ENCODE results near the gene HS3ST4.

HS3ST4 gene

GRCh38 chr16:25959221-25959620 lies 267.5 kb downstream of the HS3ST4 start:
- no peak overlapping the region for H3K27ac ChIP-seq (ENCODE audit: low read depth, low read length)
- H3K4me3 ChIP-seq (ENCODE audit: low read depth in 1 of 2, low read length in 2 of 2), result no peak overlapping the region
- H3K9ac ChIP-seq (ENCODE audit: low read depth in 1 of 2, low read length in 2 of 2), result no peak overlapping the region
- H3K36me3 ChIP-seq (ENCODE audit: control insufficient read depth in 1 of 2, insufficient read depth in 2 of 2, low read length in 2 of 2), result no peaks in the 10 kb centered on the region
- peaks cover 0 to 3% of the 10 kb centered on the region in 2 donors for H3K9me3 ChIP-seq (ENCODE audit: control insufficient read depth in 1 of 2, low read length in 2 of 2)
- H3K4me1 ChIP-seq (ENCODE audit: control insufficient read depth in 1 of 2, insufficient read depth in 2 of 2, low read length in 2 of 2), result no peaks in the 10 kb centered on the region
- H3K27me3 ChIP-seq (ENCODE audit: control insufficient read depth in 1 of 2, insufficient read depth in 2 of 2, low read length in 2 of 2), result no peaks in the 10 kb centered on the region

DNA sequence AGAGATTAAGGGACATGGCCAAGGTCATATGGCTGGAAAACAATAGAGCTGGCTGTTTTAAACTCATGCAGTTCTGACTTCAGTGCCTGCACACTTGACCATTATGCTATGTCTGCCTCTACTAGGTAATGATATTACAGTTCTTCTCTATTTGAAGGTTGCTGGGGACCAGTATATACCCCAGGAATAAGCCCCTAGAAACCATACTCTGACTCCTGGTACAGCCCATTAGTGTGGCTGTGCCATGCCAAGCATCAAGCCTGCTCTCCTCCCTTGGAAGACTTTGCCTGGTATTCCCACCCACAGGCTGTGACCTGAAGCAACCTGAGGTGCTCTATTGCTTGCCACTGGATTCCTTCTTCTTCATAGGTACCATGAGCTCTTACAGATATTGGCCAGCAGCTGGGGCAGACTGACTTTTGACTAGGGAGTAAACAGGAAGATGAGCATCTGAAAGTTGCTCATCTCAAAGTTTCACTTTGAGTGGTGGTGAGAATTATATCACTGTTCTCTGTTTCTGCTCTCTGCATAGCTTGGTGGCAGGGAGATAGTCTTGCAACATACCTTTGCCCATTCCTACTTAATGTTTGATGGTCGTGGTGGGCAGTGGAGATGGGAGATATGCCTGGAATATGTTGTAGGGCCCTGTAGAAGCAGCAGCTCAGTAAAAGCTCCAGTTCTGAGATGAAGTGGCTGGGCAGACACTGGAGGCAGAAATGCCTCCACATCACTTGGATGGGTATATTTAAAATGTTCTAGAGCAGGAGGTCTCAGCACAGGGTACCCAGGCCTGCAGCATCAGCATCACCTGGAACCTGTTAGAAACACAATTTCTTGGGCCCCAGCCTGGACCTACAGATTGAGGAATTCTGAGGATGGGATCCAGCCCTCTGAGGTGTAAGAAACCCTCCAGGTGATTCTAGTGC lies 274.7 kb downstream of the HS3ST4 start:
- Histone ChIP-seq H3K36me3 (ENCODE audit: control insufficient read depth in 1 of 2, insufficient read depth in 2 of 2, low read length in 2 of 2) (no peaks in the 10 kb centered on the region), H3K9ac (ENCODE audit: low read depth in 1 of 2, low read length in 2 of 2) (no peak overlapping the region), H3K4me3 (ENCODE audit: low read depth in 1 of 2, low read length in 2 of 2) (no peak overlapping the region), H3K27ac (ENCODE audit: low read depth, low read length) (no peak overlapping the region), H3K9me3 (ENCODE audit: control insufficient read depth in 1 of 2, low read length in 2 of 2) (no peaks in the 10 kb centered on the region), H3K27me3 (ENCODE audit: control insufficient read depth in 1 of 2, insufficient read depth in 2 of 2, low read length in 2 of 2) (no peaks in the 10 kb centered on the region), H3K4me1 (ENCODE audit: control insufficient read depth in 1 of 2, insufficient read depth in 2 of 2, low read length in 2 of 2) (no peaks in the 10 kb centered on the region)

GRCh38 chr16:25977121-25977520 lies 285.4 kb downstream of the HS3ST4 start:
- Histone ChIP-seq H3K36me3 (ENCODE audit: control insufficient read depth in 1 of 2, insufficient read depth in 2 of 2, low read length in 2 of 2) (no peaks in the 10 kb centered on the region), H3K4me1 (ENCODE audit: control insufficient read depth in 1 of 2, insufficient read depth in 2 of 2, low read length in 2 of 2) (no peaks in the 10 kb centered on the region), H3K9ac (ENCODE audit: low read depth in 1 of 2, low read length in 2 of 2) (no peak overlapping the region), H3K9me3 (ENCODE audit: control insufficient read depth in 1 of 2, low read length in 2 of 2) (peaks cover 0 to 7% of the 10 kb centered on the region in 2 donors), H3K27me3 (ENCODE audit: control insufficient read depth in 1 of 2, insufficient read depth in 2 of 2, low read length in 2 of 2) (no peaks in the 10 kb centered on the region), H3K27ac (ENCODE audit: low read depth, low read length) (no peak overlapping the region), H3K4me3 (ENCODE audit: low read depth in 1 of 2, low read length in 2 of 2) (no peak overlapping the region)

DNA sequence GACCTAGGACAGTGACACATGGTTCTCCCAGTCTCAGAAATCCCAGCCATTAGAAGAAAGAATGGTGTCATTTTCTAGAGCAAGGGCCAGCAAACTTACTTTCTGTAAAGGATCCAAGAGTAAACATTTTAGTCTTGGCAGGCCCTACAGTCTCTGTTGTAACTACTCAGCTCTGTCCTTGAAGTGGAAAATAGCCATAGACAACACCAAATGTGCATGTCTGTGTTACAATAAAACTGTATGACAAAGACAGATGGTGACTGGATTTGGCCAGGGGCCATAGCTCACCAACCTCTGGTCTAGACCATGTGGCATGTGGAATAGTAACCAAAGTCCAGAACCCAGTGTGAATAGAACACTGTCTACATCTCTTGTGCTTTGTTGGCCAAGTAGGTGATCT lies 286.5 kb downstream of the HS3ST4 start:
- no peak overlapping the region for H3K4me3 ChIP-seq (ENCODE audit: low read depth in 1 of 2, low read length in 2 of 2)
- H3K9me3 ChIP-seq (ENCODE audit: control insufficient read depth in 1 of 2, low read length in 2 of 2), result peaks cover 0 to 7% of the 10 kb centered on the region in 2 donors
- H3K27ac ChIP-seq (ENCODE audit: low read depth, low read length), result no peak overlapping the region
- no peaks in the 10 kb centered on the region for H3K36me3 ChIP-seq (ENCODE audit: control insufficient read depth in 1 of 2, insufficient read depth in 2 of 2, low read length in 2 of 2)
- no peak overlapping the region for H3K9ac ChIP-seq (ENCODE audit: low read depth in 1 of 2, low read length in 2 of 2)
- no peaks in the 10 kb centered on the region for H3K27me3 ChIP-seq (ENCODE audit: control insufficient read depth in 1 of 2, insufficient read depth in 2 of 2, low read length in 2 of 2)
- H3K4me1 ChIP-seq (ENCODE audit: control insufficient read depth in 1 of 2, insufficient read depth in 2 of 2, low read length in 2 of 2), result no peaks in the 10 kb centered on the region

DNA sequence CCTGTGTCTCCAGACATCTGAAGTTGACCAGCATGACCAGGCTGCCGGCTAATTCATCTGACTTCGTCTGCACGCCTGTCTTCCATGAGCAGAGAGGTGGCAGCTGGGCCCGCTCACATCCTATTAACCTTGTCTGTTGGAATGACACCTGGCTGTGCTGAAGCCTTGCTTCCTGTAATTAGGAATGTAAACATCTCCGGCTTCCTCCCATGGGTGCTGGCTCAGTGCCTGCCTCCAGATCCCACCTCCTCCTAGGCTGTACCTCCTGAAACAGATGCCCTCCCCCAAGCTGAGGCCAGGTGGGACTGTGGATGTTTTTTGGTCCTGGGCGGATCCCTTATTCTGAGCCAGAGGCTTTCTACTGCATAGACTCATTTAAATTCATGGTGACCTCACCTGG lies 296.3 kb downstream of the HS3ST4 start:
- Histone ChIP-seq H3K36me3 (ENCODE audit: control insufficient read depth in 1 of 2, insufficient read depth in 2 of 2, low read length in 2 of 2) (no peaks in the 10 kb centered on the region), H3K27ac (ENCODE audit: low read depth, low read length) (no peak overlapping the region), H3K4me3 (ENCODE audit: low read depth in 1 of 2, low read length in 2 of 2) (no peak overlapping the region), H3K9ac (ENCODE audit: low read depth in 1 of 2, low read length in 2 of 2) (no peak overlapping the region), H3K27me3 (ENCODE audit: control insufficient read depth in 1 of 2, insufficient read depth in 2 of 2, low read length in 2 of 2) (no peaks in the 10 kb centered on the region), H3K4me1 (ENCODE audit: control insufficient read depth in 1 of 2, insufficient read depth in 2 of 2, low read length in 2 of 2) (no peaks in the 10 kb centered on the region), H3K9me3 (ENCODE audit: control insufficient read depth in 1 of 2, low read length in 2 of 2) (peaks cover 0 to 5% of the 10 kb centered on the region in 2 donors)

DNA sequence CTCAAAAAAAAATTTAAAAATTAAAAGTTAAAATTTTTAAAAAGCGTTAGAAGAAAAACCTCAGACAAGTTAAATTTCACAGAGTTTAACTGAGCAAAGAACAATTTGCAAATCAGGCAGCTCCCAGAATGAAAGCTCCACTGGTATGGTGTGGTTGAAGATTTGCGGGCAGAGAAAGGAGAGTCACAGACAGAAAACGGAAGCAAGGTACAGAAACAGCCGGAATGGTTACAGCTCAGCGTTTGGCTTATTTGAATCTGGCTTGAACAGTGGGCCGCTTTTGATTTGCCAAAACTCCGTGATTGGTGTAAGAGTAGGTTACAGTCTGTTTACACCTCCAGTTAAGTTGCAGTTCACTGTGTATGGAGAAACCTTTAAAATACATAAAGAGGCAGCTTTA lies 297.1 kb downstream of the HS3ST4 start:
- H3K4me3 ChIP-seq (ENCODE audit: low read depth in 1 of 2, low read length in 2 of 2), result no peak overlapping the region
- H3K27me3 ChIP-seq (ENCODE audit: control insufficient read depth in 1 of 2, insufficient read depth in 2 of 2, low read length in 2 of 2), result no peaks in the 10 kb centered on the region
- no peak overlapping the region for H3K27ac ChIP-seq (ENCODE audit: low read depth, low read length)
- peaks cover 0 to 5% of the 10 kb centered on the region in 2 donors for H3K9me3 ChIP-seq (ENCODE audit: control insufficient read depth in 1 of 2, low read length in 2 of 2)
- no peaks in the 10 kb centered on the region for H3K4me1 ChIP-seq (ENCODE audit: control insufficient read depth in 1 of 2, insufficient read depth in 2 of 2, low read length in 2 of 2)
- H3K36me3 ChIP-seq (ENCODE audit: control insufficient read depth in 1 of 2, insufficient read depth in 2 of 2, low read length in 2 of 2), result no peaks in the 10 kb centered on the region
- no peak overlapping the region for H3K9ac ChIP-seq (ENCODE audit: low read depth in 1 of 2, low read length in 2 of 2)

GRCh38 chr16:25996052-25996451 lies 304.3 kb downstream of the HS3ST4 start:
- no peaks in the 10 kb centered on the region for H3K4me1 ChIP-seq (ENCODE audit: control insufficient read depth in 1 of 2, insufficient read depth in 2 of 2, low read length in 2 of 2)
- H3K27ac ChIP-seq (ENCODE audit: low read depth, low read length), result no peak overlapping the region
- no peaks in the 10 kb centered on the region for H3K36me3 ChIP-seq (ENCODE audit: control insufficient read depth in 1 of 2, insufficient read depth in 2 of 2, low read length in 2 of 2)
- no peaks in the 10 kb centered on the region for H3K9me3 ChIP-seq (ENCODE audit: control insufficient read depth in 1 of 2, low read length in 2 of 2)
- H3K4me3 ChIP-seq (ENCODE audit: low read depth in 1 of 2, low read length in 2 of 2), result no peak overlapping the region
- H3K9ac ChIP-seq (ENCODE audit: low read depth in 1 of 2, low read length in 2 of 2), result no peak overlapping the region
- no peaks in the 10 kb centered on the region for H3K27me3 ChIP-seq (ENCODE audit: control insufficient read depth in 1 of 2, insufficient read depth in 2 of 2, low read length in 2 of 2)

DNA sequence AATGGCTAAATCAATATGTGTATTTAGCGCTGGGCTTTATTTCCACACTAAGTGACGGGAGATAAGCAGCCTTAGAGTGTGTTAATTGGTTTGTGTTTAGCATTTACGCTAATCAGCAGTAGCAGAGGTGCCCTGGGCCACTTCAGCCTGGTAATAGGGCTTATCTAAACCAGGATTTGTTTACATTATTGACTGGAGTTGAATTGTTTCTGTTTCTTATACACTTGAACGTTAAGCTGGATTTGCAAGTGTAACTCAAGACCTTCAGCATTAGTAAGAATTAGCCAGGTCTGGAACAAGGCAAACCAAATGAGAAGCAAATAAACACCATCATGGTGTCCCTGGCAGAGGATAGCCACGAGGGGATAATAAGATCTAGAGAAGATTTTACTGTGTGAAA lies 313.6 kb downstream of the HS3ST4 start:
- Histone ChIP-seq H3K9me3 (ENCODE audit: control insufficient read depth in 1 of 2, low read length in 2 of 2) (peaks cover 6 to 16% of the 10 kb centered on the region in 2 donors), H3K36me3 (ENCODE audit: control insufficient read depth in 1 of 2, insufficient read depth in 2 of 2, low read length in 2 of 2) (no peaks in the 10 kb centered on the region), H3K4me1 (ENCODE audit: control insufficient read depth in 1 of 2, insufficient read depth in 2 of 2, low read length in 2 of 2) (no peaks in the 10 kb centered on the region), H3K4me3 (ENCODE audit: low read depth in 1 of 2, low read length in 2 of 2) (no peak overlapping the region), H3K27me3 (ENCODE audit: control insufficient read depth in 1 of 2, insufficient read depth in 2 of 2, low read length in 2 of 2) (no peaks in the 10 kb centered on the region), H3K27ac (ENCODE audit: low read depth, low read length) (no peak overlapping the region), H3K9ac (ENCODE audit: low read depth in 1 of 2, low read length in 2 of 2) (no peak overlapping the region)

- Histone ChIP-seq H3K36me3 (ENCODE audit: control insufficient read depth in 1 of 2, insufficient read depth in 2 of 2, low read length in 2 of 2) (no peaks in the 10 kb centered on the region), H3K27ac (ENCODE audit: low read depth, low read length) (no peak overlapping the region), H3K4me3 (ENCODE audit: low read depth in 1 of 2, low read length in 2 of 2) (no peak overlapping the region), H3K9me3 (ENCODE audit: control insufficient read depth in 1 of 2, low read length in 2 of 2) (peaks cover 12 to 23% of the 10 kb centered on the region in 2 donors), H3K27me3 (ENCODE audit: control insufficient read depth in 1 of 2, insufficient read depth in 2 of 2, low read length in 2 of 2) (no peaks in the 10 kb centered on the region), H3K9ac (ENCODE audit: low read depth in 1 of 2, low read length in 2 of 2) (no peak overlapping the region), H3K4me1 (ENCODE audit: control insufficient read depth in 1 of 2, insufficient read depth in 2 of 2, low read length in 2 of 2) (no peaks in the 10 kb centered on the region)
Observed at GRCh38 chr16:26012376-26012775, 320.6 kb downstream of the HS3ST4 start.

DNA sequence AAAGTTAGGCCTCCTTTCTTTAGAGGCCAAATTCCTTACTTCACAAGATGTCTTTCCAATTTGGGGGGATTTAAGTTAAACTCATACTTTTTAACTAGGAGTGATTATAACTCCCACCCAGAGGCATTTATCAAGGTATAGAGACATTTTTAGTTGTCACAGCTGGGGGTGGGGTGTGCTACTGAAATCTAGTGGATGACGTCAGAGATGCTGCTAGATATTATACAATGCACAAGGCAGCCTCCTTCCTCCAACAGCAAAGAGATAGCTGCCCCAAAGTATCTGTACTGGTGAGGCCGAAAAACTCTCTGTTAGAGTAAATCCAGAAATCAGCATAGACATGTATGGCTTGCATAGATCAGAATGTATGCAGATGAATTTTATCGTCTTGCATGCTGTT lies 324.0 kb downstream of the HS3ST4 start:
- Histone ChIP-seq H3K4me1 (ENCODE audit: control insufficient read depth in 1 of 2, insufficient read depth in 2 of 2, low read length in 2 of 2) (no peaks in the 10 kb centered on the region), H3K27ac (ENCODE audit: low read depth, low read length) (no peak overlapping the region), H3K27me3 (ENCODE audit: control insufficient read depth in 1 of 2, insufficient read depth in 2 of 2, low read length in 2 of 2) (no peaks in the 10 kb centered on the region), H3K36me3 (ENCODE audit: control insufficient read depth in 1 of 2, insufficient read depth in 2 of 2, low read length in 2 of 2) (no peaks in the 10 kb centered on the region), H3K9me3 (ENCODE audit: control insufficient read depth in 1 of 2, low read length in 2 of 2) (peaks cover 10 to 21% of the 10 kb centered on the region in 2 donors), H3K4me3 (ENCODE audit: low read depth in 1 of 2, low read length in 2 of 2) (no peak overlapping the region), H3K9ac (ENCODE audit: low read depth in 1 of 2, low read length in 2 of 2) (no peak overlapping the region)
